HL-60 (cell line): Measurements from ENCODE around the gene GABBR1.

Experiments used
- DNase-seq, 2 experiments: peaks; one replicate each; pipeline ENCODE4 v3.0.0-alpha.2; 2010 to 2020; ENCODE audit warnings: low read depth in 1 of 2, low spot score in 1 of 2
- H3K27ac ChIP-seq: fragments of 250-450 bp; sonication (Bioruptor Pico); replicated peaks from 2 replicates; pipeline ENCODE4 v1.5.1; 2020; ENCODE audit warnings: mild to moderate bottlenecking, moderate library complexity
- H3K27me3 ChIP-seq: fragments of 250-450 bp; sonication (Bioruptor Pico); 2 replicates; pipeline ENCODE4 v1.5.1; 2021; ENCODE audit warnings: mild to moderate bottlenecking, moderate library complexity; ENCODE audit not compliant: insufficient read depth, poor library complexity, severe bottlenecking
- H3K4me3 ChIP-seq: replicated peaks from 2 replicates; pipeline ENCODE4 v1.5.1; 2011; ENCODE audit warnings: mild to moderate bottlenecking, control low read depth, low read length; ENCODE audit not compliant: insufficient read depth
- CTCF ChIP-seq: IDR thresholded peaks from one replicate; pipeline ENCODE4 v1.5.1; 2011; ENCODE audit warnings: low read length, control low read depth, inconsistent platforms; ENCODE audit not compliant: insufficient read depth
- GABPA ChIP-seq: IDR thresholded peaks from 2 replicates; pipeline ENCODE4 v1.6.1; 2012; ENCODE audit warnings: low read depth
- POLR2AphosphoS5 ChIP-seq: IDR thresholded peaks from 2 replicates; pipeline ENCODE4 v1.6.1; 2012; ENCODE audit warnings: low read depth
- REST ChIP-seq: IDR thresholded peaks from 2 replicates; pipeline ENCODE4 v1.6.1; 2012; ENCODE audit warnings: low read depth; ENCODE audit not compliant: insufficient replicate concordance
- SPI1 ChIP-seq: IDR thresholded peaks from 2 replicates; pipeline ENCODE4 v1.6.1; 2012; ENCODE audit warnings: low read depth, mild to moderate bottlenecking, borderline replicate concordance

The GABBR1 gene

GRCh38 chr6:29617782-29618554, 15.0 kb downstream of the GABBR1 start:
- no peak for DNase-seq
- Histone ChIP-seq H3K27me3 (peaks cover 4% of the 10 kb centered on the region), H3K27ac (no peak overlapping the region), H3K4me3 (no peak overlapping the region)
- no peak for TF ChIP-seq POLR2AphosphoS5
- no peak for TF ChIP-seq REST
- no peak for TF ChIP-seq CTCF
- TF ChIP-seq GABPA: no peak
- TF ChIP-seq SPI1: no peak

GRCh38 chr6:29611426-29611825, 21.6 kb downstream of the GABBR1 start:
- no peak for DNase-seq
- H3K4me3 ChIP-seq: no peak overlapping the region
- H3K27ac ChIP-seq: no peak overlapping the region
- no peak for TF ChIP-seq GABPA
- no peaks in the 10 kb centered on the region for H3K27me3 ChIP-seq

GRCh38 chr6:29610540-29610939, 22.4 kb downstream of the GABBR1 start:
- Histone ChIP-seq H3K4me3 (no peak overlapping the region), H3K27me3 (no peaks in the 10 kb centered on the region), H3K27ac (no peak overlapping the region)
- TF ChIP-seq POLR2AphosphoS5 (no peak), REST (no peak), SPI1 (no peak), GABPA (no peak), CTCF (no peak)
- no peak for DNase-seq

- no peak overlapping the region for H3K4me3 ChIP-seq
- no peaks in the 10 kb centered on the region for H3K27me3 ChIP-seq
- H3K27ac ChIP-seq: no peak overlapping the region
- TF ChIP-seq CTCF (no peak), GABPA (no peak), REST (no peak), POLR2AphosphoS5 (no peak), SPI1 (no peak)
- DNase-seq: no peak
Observed at GRCh38 chr6:29608131-29608530, 24.9 kb downstream of the GABBR1 start.
